ENCODE results near the gene TOGARAM2.
"Not testable (repeated sequence)": the region's sequence is repeated elsewhere in the genome, so short reads cannot be mapped to it uniquely, and the experiment has no call there.

The TOGARAM2 gene

DNA sequence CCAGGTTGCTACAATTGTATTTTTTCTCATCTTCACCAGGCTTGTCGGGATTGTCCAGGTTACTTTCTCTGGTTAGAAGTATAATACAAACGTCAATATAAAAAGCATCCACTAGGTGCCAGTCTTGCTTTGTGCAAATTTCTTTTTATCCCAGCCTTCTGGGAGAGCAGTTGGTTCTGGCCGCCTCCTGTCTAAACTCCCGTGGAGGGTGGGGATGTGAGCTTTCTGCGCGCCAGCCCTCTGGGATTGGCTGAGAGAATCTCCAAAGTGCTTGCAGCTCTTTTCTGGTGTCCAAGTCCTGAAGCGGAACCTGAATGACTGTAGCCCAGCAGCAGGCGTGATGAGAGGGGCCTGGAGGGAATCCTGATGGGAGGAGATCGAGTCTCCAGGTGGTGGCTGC lies 22.4 kb upstream of the TOGARAM2 start:
- Histone ChIP-seq H3K36me3 (ENCODE audit: insufficient read depth, low read length) (no peaks in the 10 kb centered on the region), H3K4me1 (ENCODE audit: insufficient read depth, low read length) (0 out of 2 replicates have a peak, but pooled peaks cover 6% of the 10 kb centered on the region), H3K9me3 (ENCODE audit: control insufficient read depth, insufficient read depth, low read length) (no peaks in the 10 kb centered on the region), H3K9ac (ENCODE audit: low read depth, low read length) (no peak overlapping the region)

GRCh38 chr2:28960401-28960800 lies 20.7 kb upstream of the TOGARAM2 start:
- H3K9ac ChIP-seq (ENCODE audit: low read depth, low read length): no peak overlapping the region
- H3K36me3 ChIP-seq (ENCODE audit: insufficient read depth, low read length): no peaks in the 10 kb centered on the region
- no peaks in the 10 kb centered on the region for H3K9me3 ChIP-seq (ENCODE audit: control insufficient read depth, insufficient read depth, low read length)
- 0 out of 2 replicates have a peak, but pooled peaks cover 6% of the 10 kb centered on the region for H3K4me1 ChIP-seq (ENCODE audit: insufficient read depth, low read length)

DNA sequence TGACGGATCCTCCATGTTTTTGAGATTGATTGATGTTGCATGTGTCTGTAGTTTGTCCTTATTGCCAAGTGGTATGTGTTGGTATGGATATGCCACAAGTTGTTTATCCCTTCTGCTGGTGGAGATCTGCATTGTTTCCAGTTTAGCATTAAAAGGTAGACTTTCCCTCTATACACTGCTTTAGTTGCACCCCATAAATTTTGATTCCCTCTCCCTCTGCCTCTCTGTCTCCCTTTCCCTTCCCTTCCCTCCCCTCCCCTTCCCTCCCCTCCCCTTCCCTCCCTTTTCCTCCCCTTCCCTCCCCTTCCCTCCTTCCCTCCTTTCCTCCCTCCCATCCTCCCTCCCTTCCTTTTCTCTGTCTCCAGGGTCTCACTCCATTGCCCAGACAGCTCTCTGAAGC lies 18.6 kb upstream of the TOGARAM2 start:
- Histone ChIP-seq H3K36me3 (ENCODE audit: insufficient read depth, low read length) (no peaks in the 10 kb centered on the region), H3K9ac (ENCODE audit: low read depth, low read length) (no peak overlapping the region), H3K4me1 (ENCODE audit: insufficient read depth, low read length) (0 out of 2 replicates have a peak, but pooled peaks cover 3% of the 10 kb centered on the region), H3K9me3 (ENCODE audit: control insufficient read depth, insufficient read depth, low read length) (no peaks in the 10 kb centered on the region)

DNA sequence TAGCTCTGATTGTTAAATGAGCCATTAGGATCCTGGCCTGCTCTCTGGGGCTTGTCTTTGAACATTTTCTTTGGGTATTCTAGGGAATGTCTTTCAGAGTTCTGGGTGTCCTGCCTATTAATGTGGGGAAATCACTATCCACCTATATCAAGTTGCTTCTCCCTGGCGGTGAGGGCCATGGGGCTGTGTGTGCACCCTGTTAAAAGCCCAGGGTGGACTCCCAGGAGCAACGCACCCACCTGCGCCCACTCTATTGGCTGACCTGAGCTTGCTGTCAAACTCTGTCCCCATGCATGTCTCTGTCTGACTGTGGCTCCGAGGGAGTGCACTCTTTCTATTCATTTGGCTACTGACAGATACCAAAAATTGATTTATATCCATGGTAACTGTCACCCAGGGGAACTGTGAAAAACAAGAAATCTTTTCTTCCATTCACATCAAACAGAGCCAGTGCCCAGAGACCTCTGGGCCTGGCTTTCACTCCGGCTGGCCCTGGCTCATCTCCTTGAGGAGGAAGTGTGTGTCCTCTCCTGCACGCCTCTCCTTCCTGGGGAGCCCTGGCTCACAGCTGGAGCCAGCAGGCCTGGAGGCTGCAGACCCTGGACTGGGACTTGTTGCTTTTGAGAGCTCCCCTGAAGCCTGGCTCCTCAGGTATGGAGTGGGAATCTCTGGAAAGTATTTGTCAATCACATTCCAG lies 10.5 kb upstream of the TOGARAM2 start:
- Histone ChIP-seq H3K4me1 (ENCODE audit: insufficient read depth, low read length) (no peaks in the 10 kb centered on the region), H3K9me3 (ENCODE audit: control insufficient read depth, insufficient read depth, low read length) (no peaks in the 10 kb centered on the region), H3K9ac (ENCODE audit: low read depth, low read length) (no peak overlapping the region), H3K36me3 (ENCODE audit: insufficient read depth, low read length) (no peaks in the 10 kb centered on the region)

GRCh38 chr2:28972778-28973335 lies 8.2 kb upstream of the TOGARAM2 start:
- Histone ChIP-seq H3K4me1 (ENCODE audit: insufficient read depth, low read length) (no peaks in the 10 kb centered on the region; the same call in 1 of the 2 replicates), H3K9ac (ENCODE audit: low read depth, low read length) (no peak overlapping the region), H3K36me3 (ENCODE audit: insufficient read depth, low read length) (no peaks in the 10 kb centered on the region), H3K9me3 (ENCODE audit: control insufficient read depth, insufficient read depth, low read length) (no peaks in the 10 kb centered on the region)

DNA sequence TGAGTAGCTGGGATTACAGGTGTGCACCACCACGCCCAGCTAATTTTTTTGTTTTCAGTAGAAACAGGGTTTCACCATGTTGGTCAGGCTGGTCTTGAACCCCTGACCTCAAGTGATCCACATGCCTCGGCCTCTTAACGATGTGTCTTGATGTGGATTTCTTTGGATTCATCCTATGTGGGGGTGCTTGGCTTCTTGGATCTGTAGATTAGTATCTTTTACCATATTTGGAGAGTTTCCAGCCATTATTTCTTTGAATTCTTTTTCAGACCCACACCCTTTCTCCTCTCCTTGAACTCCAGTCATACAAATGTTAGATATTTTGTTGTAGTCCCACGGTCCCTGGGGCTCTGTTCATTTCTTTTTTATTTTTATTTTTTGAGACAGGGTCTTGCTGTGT lies 6.8 kb upstream of the TOGARAM2 start:
- Histone ChIP-seq H3K9me3 (ENCODE audit: control insufficient read depth, insufficient read depth, low read length) (no peaks in the 10 kb centered on the region), H3K9ac (ENCODE audit: low read depth, low read length) (no peak overlapping the region), H3K36me3 (ENCODE audit: insufficient read depth, low read length) (no peaks in the 10 kb centered on the region), H3K4me1 (ENCODE audit: insufficient read depth, low read length) (no peaks in the 10 kb centered on the region; the same call in 1 of the 2 replicates)

GRCh38 chr2:28975671-28976070 lies 5.4 kb upstream of the TOGARAM2 start:
- no peak overlapping the region for H3K9ac ChIP-seq (ENCODE audit: low read depth, low read length)

DNA sequence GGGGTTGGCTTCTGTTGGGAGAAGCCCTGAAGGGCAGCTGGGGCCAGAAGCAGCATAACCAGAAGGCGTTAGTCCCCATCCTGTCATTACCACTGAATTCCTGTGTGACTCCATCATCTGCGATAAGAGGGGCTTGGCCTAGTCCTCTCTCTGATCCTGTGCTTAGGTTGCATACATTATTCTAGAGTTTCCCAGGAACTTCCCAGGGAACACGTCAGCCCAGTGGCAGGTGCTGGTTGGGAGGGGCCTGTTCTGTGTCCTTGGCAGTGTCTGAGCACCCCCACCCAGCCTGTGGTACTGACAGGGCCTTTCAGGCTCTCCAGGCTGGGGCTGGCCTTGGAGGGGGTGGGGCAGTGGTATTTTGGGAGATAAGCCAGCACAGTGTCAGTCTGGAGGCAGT lies 4.5 kb upstream of the TOGARAM2 start:
- Histone ChIP-seq H3K36me3 (ENCODE audit: insufficient read depth, low read length) (no peaks in the 10 kb centered on the region), H3K9ac (ENCODE audit: low read depth, low read length) (no peak overlapping the region)

More at GRCh38 chr2:28975671-28976070, 5.4 kb upstream of the TOGARAM2 start:
- Histone ChIP-seq H3K36me3 (ENCODE audit: insufficient read depth, low read length) (no peaks in the 10 kb centered on the region), H3K9me3 (ENCODE audit: control insufficient read depth, insufficient read depth, low read length) (no peaks in the 10 kb centered on the region), H3K4me1 (ENCODE audit: insufficient read depth, low read length) (no peaks in the 10 kb centered on the region; the same call in 1 of the 2 replicates)

DNA sequence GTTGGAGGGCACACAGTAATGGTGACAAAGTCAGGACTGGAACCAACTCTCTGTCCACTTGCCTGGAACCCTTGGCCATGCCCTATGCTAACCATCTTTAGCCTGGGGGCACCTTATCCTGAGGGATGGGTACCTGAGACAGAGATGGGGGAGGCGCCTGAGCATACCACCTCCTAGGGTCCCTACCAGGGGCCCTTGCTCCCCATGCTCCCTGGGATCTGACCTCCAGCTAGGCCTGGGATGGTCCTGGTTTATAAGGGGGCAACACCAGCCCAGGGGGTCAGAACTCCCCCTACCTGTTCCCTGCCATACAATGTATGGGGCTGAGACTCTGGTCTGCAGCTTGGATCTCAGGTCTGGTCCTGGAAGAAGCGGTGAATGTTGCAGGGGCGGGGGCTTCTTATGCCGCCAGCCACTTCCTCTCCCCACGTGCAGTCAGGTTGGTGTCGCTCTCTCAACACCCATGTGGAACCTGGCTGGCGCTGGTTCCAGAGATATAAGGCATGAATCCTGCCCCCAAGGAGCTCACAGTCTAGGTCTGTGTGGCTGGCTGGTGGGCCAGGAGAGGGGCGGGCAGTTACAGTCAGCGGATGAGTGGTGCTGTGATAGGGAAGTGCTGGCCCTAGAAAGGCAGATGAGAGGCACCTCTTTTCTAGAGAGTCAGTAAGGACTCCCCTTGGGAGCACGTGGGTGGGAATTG lies 3.8 kb upstream of the TOGARAM2 start:
- Histone ChIP-seq H3K9me3 (ENCODE audit: control insufficient read depth, insufficient read depth, low read length) (no peaks in the 10 kb centered on the region), H3K9ac (ENCODE audit: low read depth, low read length) (no peak overlapping the region), H3K4me1 (ENCODE audit: insufficient read depth, low read length) (no peaks in the 10 kb centered on the region; the same call in 1 of the 2 replicates), H3K36me3 (ENCODE audit: insufficient read depth, low read length) (no peaks in the 10 kb centered on the region)

More for the DNA sequence above, 4.5 kb upstream of the TOGARAM2 start:
- Histone ChIP-seq H3K9me3 (ENCODE audit: control insufficient read depth, insufficient read depth, low read length) (no peaks in the 10 kb centered on the region), H3K4me1 (ENCODE audit: insufficient read depth, low read length) (no peaks in the 10 kb centered on the region; the same call in 1 of the 2 replicates)

DNA sequence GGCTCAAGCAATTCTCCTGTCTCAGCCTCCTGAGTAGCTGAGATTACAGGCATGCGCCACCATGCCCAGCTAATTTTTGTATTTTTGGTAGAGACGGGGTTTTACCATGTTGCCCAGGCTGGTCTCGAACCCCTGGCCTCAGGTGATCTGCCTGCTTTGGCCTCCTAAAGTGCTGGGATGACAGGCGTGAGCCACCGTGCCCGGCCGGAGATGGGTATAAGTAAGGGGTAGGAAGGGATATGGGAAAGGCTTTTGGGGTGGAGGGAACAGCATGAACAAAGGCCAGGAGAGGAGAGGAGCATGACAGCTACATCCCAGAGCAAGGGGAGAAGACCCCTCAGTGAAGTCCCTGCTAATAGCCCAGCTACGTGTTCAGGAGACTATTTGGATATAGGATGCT lies 3.1 kb upstream of the TOGARAM2 start:
- H3K4me1 ChIP-seq (ENCODE audit: insufficient read depth, low read length); H3K9ac ChIP-seq (ENCODE audit: low read depth, low read length); H3K9me3 ChIP-seq (ENCODE audit: control insufficient read depth, insufficient read depth, low read length); H3K36me3 ChIP-seq (ENCODE audit: insufficient read depth, low read length): not testable (repeated sequence)

- Histone ChIP-seq H3K9me3 (ENCODE audit: control insufficient read depth, insufficient read depth, low read length) (no peaks in the 10 kb centered on the region), H3K9ac (ENCODE audit: low read depth, low read length) (no peak overlapping the region), H3K36me3 (ENCODE audit: insufficient read depth, low read length) (no peaks in the 10 kb centered on the region), H3K4me1 (ENCODE audit: insufficient read depth, low read length) (no peaks in the 10 kb centered on the region; the same call in 1 of the 2 replicates)
These were observed 2.5 kb upstream of the TOGARAM2 start for GRCh38 chr2:28978606-28979005.

DNA sequence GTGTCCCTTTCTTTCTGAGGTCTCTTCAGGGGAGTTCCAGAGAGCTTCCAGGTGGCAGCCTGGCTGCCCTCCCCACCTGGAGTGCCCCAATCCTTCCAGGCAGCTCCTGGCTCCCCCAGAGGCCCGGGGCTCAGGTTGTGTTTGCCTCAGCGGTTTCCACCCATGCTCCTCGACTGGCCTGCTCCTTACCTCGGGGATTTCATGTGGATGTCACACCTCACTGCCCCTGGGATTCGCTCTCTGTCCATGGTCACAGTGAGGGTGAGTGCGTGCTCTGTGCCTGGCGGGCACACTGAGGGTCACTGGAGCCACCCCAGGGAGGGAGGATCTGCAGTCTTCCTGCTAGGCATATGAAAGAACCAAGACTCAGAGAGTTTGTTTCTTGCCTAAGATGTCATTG lies 2.1 kb upstream of the TOGARAM2 start:
- H3K9ac ChIP-seq (ENCODE audit: low read depth, low read length): no peak overlapping the region
- H3K36me3 ChIP-seq (ENCODE audit: insufficient read depth, low read length): no peaks in the 10 kb centered on the region

GRCh38 chr2:28979576-28980366 lies 1.3 kb upstream of the TOGARAM2 start:
- Histone ChIP-seq H3K36me3 (ENCODE audit: insufficient read depth, low read length) (no peaks in the 10 kb centered on the region), H3K9ac (ENCODE audit: low read depth, low read length) (no peak overlapping the region), H3K9me3 (ENCODE audit: control insufficient read depth, insufficient read depth, low read length) (no peaks in the 10 kb centered on the region), H3K4me1 (ENCODE audit: insufficient read depth, low read length) (no peaks in the 10 kb centered on the region; the same call in 1 of the 2 replicates)

More for the DNA sequence above, 2.1 kb upstream of the TOGARAM2 start:
- no peaks in the 10 kb centered on the region for H3K9me3 ChIP-seq (ENCODE audit: control insufficient read depth, insufficient read depth, low read length)
- H3K4me1 ChIP-seq (ENCODE audit: insufficient read depth, low read length): no peaks in the 10 kb centered on the region; the same call in 1 of the 2 replicates

DNA sequence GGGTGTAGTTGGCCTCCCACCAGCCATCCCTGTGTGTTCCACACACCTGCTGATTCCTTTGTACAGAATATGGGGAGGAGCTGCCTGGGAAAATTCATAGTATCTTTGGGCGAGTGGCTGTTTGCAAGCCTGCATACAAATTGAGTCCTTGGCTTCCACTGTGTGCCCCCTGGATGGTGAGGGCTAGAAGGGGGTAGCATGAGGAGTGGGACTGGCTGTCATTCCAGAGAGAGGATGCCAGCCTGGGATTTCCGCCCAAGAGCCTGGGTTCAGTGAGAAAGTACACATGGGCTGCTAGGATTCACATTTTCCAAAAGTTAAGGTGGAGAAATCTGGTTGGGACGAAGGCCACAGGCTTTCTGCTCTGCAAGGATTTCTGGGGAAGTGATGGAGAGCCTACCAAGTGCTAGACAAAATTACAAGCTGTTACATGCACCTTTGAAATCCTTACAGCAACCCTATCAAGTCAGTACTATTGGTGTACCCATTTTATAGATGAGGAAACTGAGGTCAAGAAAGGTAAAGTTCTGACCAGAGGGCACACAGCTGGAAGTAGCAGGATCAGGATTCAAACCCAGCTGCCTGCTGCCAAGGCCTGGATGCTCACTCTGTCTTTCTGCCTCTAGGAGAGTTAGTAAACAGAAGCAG lies 606 bp upstream of the TOGARAM2 start:
- Histone ChIP-seq H3K9me3 (ENCODE audit: control insufficient read depth, insufficient read depth, low read length) (no peaks in the 10 kb centered on the region), H3K9ac (ENCODE audit: low read depth, low read length) (no peak overlapping the region), H3K4me1 (ENCODE audit: insufficient read depth, low read length) (no peaks in the 10 kb centered on the region; the same call in 1 of the 2 replicates), H3K36me3 (ENCODE audit: insufficient read depth, low read length) (no peaks in the 10 kb centered on the region)

Measured in ES-I3 (cell line).